Peyer's patch (tissue), 4 donors: ENCODE data around the gene PRKCH.

Experiments used
- CTCF ChIP-seq, 6 experiments: fragments of 450-650 bp in 4 of 6; fragments of 200-600 bp in 2 of 6; sonication (generic) in 1 of 6; IDR thresholded peaks; one replicate each; pipeline ENCODE4 v1.5.1; 2017 to 2019; ENCODE audit warnings: antibody characterized with exemption in 6 of 6, mild to moderate bottlenecking in 3 of 6, moderate library complexity in 1 of 6
- POLR2A ChIP-seq, 2 donors: fragments of 450-650 bp; IDR thresholded peaks; one replicate each; pipeline ENCODE4 v1.5.1; 2017; ENCODE audit warnings: antibody characterized with exemption in 2 of 2, mild to moderate bottlenecking in 2 of 2, moderate library complexity in 2 of 2

- TF ChIP-seq CTCF (IDR thresholded peaks at IDR 0.05) (no peak), POLR2A (IDR thresholded peaks at IDR 0.05) (no peak)
Observed at GRCh38 chr14:61470961-61471293, 149.5 kb downstream of the PRKCH start.
